NT2/D1 (cell line): ENCODE data around the gene SCAMP2.

Source experiments
- SUZ12 ChIP-seq: IDR thresholded peaks from 2 replicates; pipeline ENCODE4 v1.6.1; 2011; ENCODE audit not compliant: insufficient read length, insufficient read depth; ENCODE audit errors: extremely low read depth
- ZNF274 ChIP-seq: IDR thresholded peaks from 2 replicates; pipeline ENCODE4 v1.6.1; 2011; ENCODE audit warnings: mild to moderate bottlenecking, low read depth, low read length

DNA sequence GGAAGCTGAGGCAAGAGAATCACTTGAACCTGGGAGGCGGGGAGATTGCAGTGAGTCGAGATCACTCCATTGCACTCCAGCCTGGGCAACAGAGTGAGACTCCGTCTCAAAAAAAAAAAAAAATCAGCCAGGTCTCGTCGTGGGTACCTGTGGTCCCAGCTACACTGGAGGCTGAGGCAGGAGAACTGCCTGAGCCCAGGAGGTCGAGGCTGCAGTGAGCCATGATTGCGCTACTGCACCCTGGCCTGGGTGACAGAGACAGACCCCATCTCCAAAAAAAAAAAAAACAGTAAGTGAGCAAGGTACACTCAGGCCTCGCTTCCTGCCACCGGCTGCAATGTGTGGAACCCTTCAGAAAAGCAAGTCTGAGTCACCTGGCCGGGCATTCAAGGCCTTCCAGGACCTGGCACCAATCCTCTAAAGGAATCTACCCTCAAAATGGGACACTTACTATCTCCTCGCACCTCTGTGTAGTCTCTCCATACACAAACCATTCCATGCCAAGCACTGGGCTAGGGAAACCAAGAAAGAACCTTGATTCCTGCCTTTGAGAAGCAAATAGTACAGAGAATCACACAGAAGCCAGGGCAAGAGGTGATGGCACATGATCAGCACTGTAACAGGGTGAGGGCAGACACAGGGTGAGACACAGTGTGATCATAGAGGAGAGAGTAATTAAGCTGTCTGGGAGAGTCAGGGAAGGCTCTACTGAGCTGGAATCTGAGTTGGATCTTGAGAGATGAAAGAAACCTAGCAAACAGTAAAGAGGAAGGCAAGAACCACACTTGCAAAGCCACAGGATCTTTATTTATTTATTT lies 9.7 kb downstream of the SCAMP2 start:
- TF ChIP-seq SUZ12 (no peak), ZNF274 (no peak)
